Heart right ventricle (tissue), 16 donors: ENCODE measurements around the gene ASB2. TPM values are rescaled to one million over a fixed set of nuclear protein-coding genes. Genes with fewer than 3 reads are reported as not detected.

Source experiments
- ATAC-seq, 8 donors: fragments of 200-7000 bp; cut with Tn5 transposase; one replicate each; pipeline ENCODE4 v1.9.1; 2020; ENCODE audit warnings: mild to moderate bottlenecking in 8 of 8, moderate library complexity in 8 of 8, moderate number of reproducible peaks in 1 of 8
- DNase-seq, 2 donors: peaks; one replicate each; pipeline ENCODE4 v3.0.0-alpha.2; 2020
- H3K27ac ChIP-seq, 10 donors: fragments of 200-600 bp; sonication (generic) in 2 of 10; one replicate each; pipeline versions ENCODE4 v1.5.0 to v1.8.0; 2020 to 2022; ENCODE audit warnings: mild to moderate bottlenecking in 3 of 10
- H3K27me3 ChIP-seq, 7 donors: fragments of 200-600 bp; one replicate each; pipeline ENCODE4 v1.8.0; 2021 to 2022; ENCODE audit warnings: mild to moderate bottlenecking in 2 of 7
- H3K36me3 ChIP-seq, 9 donors: fragments of 200-600 bp; sonication (generic) in 1 of 9; one replicate each; pipeline versions ENCODE4 v1.5.0 to v1.8.0; 2020 to 2022; ENCODE audit warnings: mild to moderate bottlenecking in 2 of 9
- H3K4me1 ChIP-seq, 9 donors: fragments of 200-600 bp; sonication (generic) in 1 of 9; one replicate each; pipeline versions ENCODE4 v1.5.0 to v1.8.0; 2020 to 2022; ENCODE audit warnings: mild to moderate bottlenecking in 4 of 9
- H3K4me3 ChIP-seq, 10 donors: fragments of 200-600 bp; sonication (generic) in 2 of 10; one replicate each; pipeline versions ENCODE4 v1.5.0 to v1.8.0; 2020 to 2022; ENCODE audit warnings: mild to moderate bottlenecking in 7 of 10, moderate library complexity in 2 of 10
- H3K9me3 ChIP-seq, 11 donors: fragments of 200-600 bp in 10 of 11; sonication (generic) in 2 of 11; one replicate each; pipeline versions ENCODE4 v1.5.0 to v1.8.0; 2013 to 2022; ENCODE audit warnings: mild to moderate bottlenecking in 2 of 11, control low read depth in 1 of 11, moderate library complexity in 1 of 11
- WGBS, 2 donors: extraction: QIAGEN DNeasy Blood & Tissue Kit; methylation state at CpG; one replicate each; pipeline ENCODE4 v1.1.7; 2013; ENCODE audit warnings: inconsistent platforms in 1 of 2; 5-methylcytosine and 5-hydroxymethylcytosine counted together
- intact Hi-C, 10 donors: fragments of 100-400 bp; cut with DNase I; formaldehyde crosslinking; loops; one replicate each; pipeline versions ENCODE4 v1.11.1 to v1.14.2; 2022
- polyA plus RNA-seq, 2 donors: library from polyadenylated mRNA; stranded (reverse); fragments of 200-250 nt; gene quantifications; one replicate each; pipeline ENCODE4 v1.2.3, GENCODE V29; 2013
- total RNA-seq, 10 donors: library from RNA; stranded (reverse); fragmentation: NEBNext Ultra II Directional in 3 of 10; extraction: Animal tissue kit (Norgen Biotek cat#: 25700) in 3 of 10; gene quantifications; one replicate each; pipeline versions ENCODE4 v1.2.1 to v1.2.4, GENCODE V29; 2021 to 2023
- TF ChIP-seq, protein P1 (sequence below), 9 donors: fragments of 200-600 bp; sonication (generic) in 2 of 9; IDR thresholded peaks; one replicate each; pipeline versions ENCODE4 v1.5.0 to v1.8.0; 2021 to 2022; ENCODE audit warnings: antibody characterized with exemption in 9 of 9, mild to moderate bottlenecking in 5 of 9, moderate library complexity in 1 of 9
- donor health status: Arrhythmogenic right ventricular cardiomyopathy.
- donor health status: ischemic (EF 13 %, LVEDD 7.1; RV severe dilation, severe dysfunction).
- donor health status: healthy with polysubstance abuse.
- donor health status: DM: no; HTN: yes; CAD: no.
- donor health status: DM: no; HTN: no; CAD: no.
- donor health status: ischemic (EF 25% LVEDD 6.9; RV normal size, moderate dysfunction).
- donor health status: ischemic (EF 25% LVEDD 5.7; RV mildly dilated, moderate dysfunction).
- donor health status: healthy.
- donor health status: DM: yes; HTN: yes; CAD: no.
- donor health status: Ischemic cardiomyopathy.
- donor health status: ischemic (EF 35%, LVEDD 5.7; RV mildly dilated, moderate dysfunction).
- donor health status: nonischemic (EF 11% LVEDD 7.7; RV severe dilation, severe dysfunction).
- donor health status: DM: yes; HTN: yes; CAD: no.
- donor health status: PGD.
- donor health status: ischemic (EF 29% LVEDD 5.4; RV normal size, mild dysfunction).
- donor health status: nonischemic (EF 23%, LVEDD 6.1; RV moderate dilation, normal function).

Gene ASB2
- total and polyA plus RNA-seq, 12 donors: 19.6 to 374 (median 168) TPM

- peaks cover 0 to 58% (median 35%) of the 10 kb centered on the region in 9 donors for H3K4me1 ChIP-seq
- intact Hi-C loops: no loop called here
- 40 to 58% methylated on average over 9 of the region's 9 CpGs for WGBS, 2 donors
These were observed 10.6 kb upstream of the ASB2 start for GRCh38 chr14:93986955-93987354.

DNA sequence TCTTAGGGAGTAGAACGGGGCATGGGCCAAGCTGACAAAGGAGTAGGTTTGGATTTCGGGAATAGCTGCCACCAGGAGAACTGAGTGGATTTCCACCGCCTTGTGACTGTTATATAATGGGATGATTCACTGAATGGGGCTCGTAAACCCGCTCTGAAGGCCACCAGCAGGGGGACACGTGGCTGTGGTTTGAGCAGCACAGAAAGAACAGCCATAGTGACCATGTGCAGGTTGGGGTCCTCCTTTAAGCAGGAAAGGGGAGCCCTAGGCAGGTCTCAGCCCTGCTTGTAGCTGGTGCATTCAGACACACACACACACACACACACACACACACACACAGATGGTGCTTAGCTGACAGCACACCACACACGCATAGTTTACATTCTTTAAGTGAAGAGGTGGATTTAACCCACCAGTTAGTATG is 8.6 kb upstream of the ASB2 start:
- DNase-seq (peak in 1 of 2 donors; percentile 50), ATAC-seq (peak in 5 of 8 donors; percentile 7 to 38 (median 20))
- peak overlapping the region in 8 of 10 donors; percentile 31 to 92 (median 86) for H3K27ac ChIP-seq
- intact Hi-C loops: no loop called here
- TF ChIP-seq, protein P1, sequence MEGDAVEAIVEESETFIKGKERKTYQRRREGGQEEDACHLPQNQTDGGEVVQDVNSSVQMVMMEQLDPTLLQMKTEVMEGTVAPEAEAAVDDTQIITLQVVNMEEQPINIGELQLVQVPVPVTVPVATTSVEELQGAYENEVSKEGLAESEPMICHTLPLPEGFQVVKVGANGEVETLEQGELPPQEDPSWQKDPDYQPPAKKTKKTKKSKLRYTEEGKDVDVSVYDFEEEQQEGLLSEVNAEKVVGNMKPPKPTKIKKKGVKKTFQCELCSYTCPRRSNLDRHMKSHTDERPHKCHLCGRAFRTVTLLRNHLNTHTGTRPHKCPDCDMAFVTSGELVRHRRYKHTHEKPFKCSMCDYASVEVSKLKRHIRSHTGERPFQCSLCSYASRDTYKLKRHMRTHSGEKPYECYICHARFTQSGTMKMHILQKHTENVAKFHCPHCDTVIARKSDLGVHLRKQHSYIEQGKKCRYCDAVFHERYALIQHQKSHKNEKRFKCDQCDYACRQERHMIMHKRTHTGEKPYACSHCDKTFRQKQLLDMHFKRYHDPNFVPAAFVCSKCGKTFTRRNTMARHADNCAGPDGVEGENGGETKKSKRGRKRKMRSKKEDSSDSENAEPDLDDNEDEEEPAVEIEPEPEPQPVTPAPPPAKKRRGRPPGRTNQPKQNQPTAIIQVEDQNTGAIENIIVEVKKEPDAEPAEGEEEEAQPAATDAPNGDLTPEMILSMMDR (IDR thresholded peaks at IDR 0.05): peak in 6 of 9 donors; percentile 11 to 52 (median 38)
- WGBS, 2 donors: 15 to 36% methylated on average over 7 of the region's 7 CpGs
- H3K27me3 ChIP-seq: no peaks in the 10 kb centered on the region
- H3K36me3 ChIP-seq: no peaks in the 10 kb centered on the region
- no peak overlapping the region for H3K4me3 ChIP-seq
- peaks cover 0 to 78% (median 46%) of the 10 kb centered on the region in 9 donors for H3K4me1 ChIP-seq
- H3K9me3 ChIP-seq: no peaks in the 10 kb centered on the region

More at GRCh38 chr14:93986955-93987354, 10.6 kb upstream of the ASB2 start:
- no peak overlapping the region for H3K4me3 ChIP-seq
- ATAC-seq (peak; percentile 60 to 84 (median 72)), DNase-seq (peak; percentile 37 to 61)
- no peaks in the 10 kb centered on the region for H3K9me3 ChIP-seq
- no peaks in the 10 kb centered on the region for H3K27me3 ChIP-seq
- peak overlapping the region; percentile 37 to 92 (median 84) for H3K27ac ChIP-seq
- TF ChIP-seq, protein P1 (IDR thresholded peaks at IDR 0.05): no peak
- no peaks in the 10 kb centered on the region for H3K36me3 ChIP-seq

DNA sequence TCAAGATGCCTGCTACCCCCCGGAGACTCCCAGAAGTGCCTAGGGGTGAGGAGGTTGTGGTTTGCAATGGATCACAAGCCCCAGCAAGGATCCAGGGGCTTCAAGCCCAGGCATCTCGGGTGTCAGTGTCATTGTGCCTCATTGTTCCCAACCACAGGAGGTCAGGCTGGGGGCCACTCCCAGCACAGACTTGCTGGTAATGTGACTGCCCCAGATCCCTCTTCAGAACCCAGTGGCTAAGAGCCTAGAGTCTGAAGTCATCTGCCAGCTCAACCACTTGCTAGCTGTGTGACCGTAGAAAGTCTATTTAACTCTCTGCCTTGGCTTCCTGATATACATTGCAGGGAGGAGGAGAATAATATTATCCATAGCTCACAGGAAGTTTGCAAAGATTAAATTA is 7.7 kb upstream of the ASB2 start:
- Histone ChIP-seq H3K27me3 (no peaks in the 10 kb centered on the region), H3K27ac (peak overlapping the region; percentile 30 to 92 (median 82)), H3K4me1 (peaks cover 0 to 82% (median 46%) of the 10 kb centered on the region in 9 donors), H3K36me3 (no peaks in the 10 kb centered on the region), H3K4me3 (no peak overlapping the region), H3K9me3 (no peaks in the 10 kb centered on the region)
- ATAC-seq: no peak
- no peak for DNase-seq
- intact Hi-C loops: no loop called here
- TF ChIP-seq, protein P1 (IDR thresholded peaks at IDR 0.05): no peak
- 68 to 74% methylated on average over 3 of the region's 3 CpGs for WGBS, 2 donors

DNA sequence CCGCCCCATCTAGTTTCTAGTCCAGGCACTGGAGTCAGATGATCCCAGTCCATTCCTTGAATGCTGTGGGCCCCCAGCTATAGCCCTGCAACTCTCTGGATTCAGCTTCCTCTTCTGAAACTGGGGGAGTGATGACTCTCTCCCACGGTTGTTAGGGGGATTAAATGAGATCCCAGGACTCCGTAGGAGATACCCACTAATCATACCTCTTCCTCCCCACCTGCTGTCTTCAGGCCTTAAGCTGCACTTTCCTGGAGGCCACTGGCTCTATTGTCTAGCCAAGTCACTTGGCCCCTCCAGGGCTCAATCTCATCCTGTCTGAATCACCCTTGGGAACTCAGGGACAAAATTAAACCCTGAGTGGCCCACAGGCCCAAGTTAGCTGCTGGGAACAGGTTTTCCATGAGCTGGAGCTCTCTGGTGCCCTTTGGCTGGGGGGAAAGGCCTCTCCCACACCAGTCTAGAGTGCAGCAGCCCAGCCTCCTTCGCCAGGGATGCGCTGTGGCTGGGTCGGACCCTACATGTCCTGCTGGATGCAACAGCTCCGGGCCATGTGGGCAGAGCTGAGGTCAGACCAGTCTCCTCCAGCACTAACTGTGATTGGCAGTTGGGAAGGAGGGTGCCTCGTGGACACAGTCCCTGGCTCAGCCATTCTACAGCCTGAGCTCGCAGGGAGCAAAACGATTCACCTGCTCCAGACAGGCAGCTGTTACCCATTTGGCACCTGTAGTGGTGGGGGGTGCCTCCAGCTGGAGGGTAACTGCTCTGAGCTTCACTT is 6.0 kb upstream of the ASB2 start:
- ATAC-seq (peak in 5 of 8 donors; percentile 4 to 33 (median 19)), DNase-seq (no peak)
- Histone ChIP-seq H3K9me3 (no peaks in the 10 kb centered on the region), H3K4me3 (no peak overlapping the region), H3K27me3 (no peaks in the 10 kb centered on the region), H3K4me1 (peaks cover 0 to 89% (median 47%) of the 10 kb centered on the region in 9 donors), H3K27ac (peak overlapping the region; percentile 13 to 92 (median 86)), H3K36me3 (no peaks in the 10 kb centered on the region)
- TF ChIP-seq, protein P1 (IDR thresholded peaks at IDR 0.05): no peak
- intact Hi-C loops: no loop called here
- 63 to 76% methylated on average over 10 of the region's 10 CpGs for WGBS, 2 donors
